NCI-H2196 (cell line): ENCODE results near the gene MIX23.
"Not testable (repeated sequence)": the region's sequence is repeated elsewhere in the genome, so short reads cannot be mapped to it uniquely, and the experiment has no call there.

Experiments
- DNase-seq: peaks from one replicate; lab custom pipeline; 2025; ENCODE audit not compliant: unreplicated experiment; lab: John Stamatoyannopoulos, UW

Gene MIX23

DNA sequence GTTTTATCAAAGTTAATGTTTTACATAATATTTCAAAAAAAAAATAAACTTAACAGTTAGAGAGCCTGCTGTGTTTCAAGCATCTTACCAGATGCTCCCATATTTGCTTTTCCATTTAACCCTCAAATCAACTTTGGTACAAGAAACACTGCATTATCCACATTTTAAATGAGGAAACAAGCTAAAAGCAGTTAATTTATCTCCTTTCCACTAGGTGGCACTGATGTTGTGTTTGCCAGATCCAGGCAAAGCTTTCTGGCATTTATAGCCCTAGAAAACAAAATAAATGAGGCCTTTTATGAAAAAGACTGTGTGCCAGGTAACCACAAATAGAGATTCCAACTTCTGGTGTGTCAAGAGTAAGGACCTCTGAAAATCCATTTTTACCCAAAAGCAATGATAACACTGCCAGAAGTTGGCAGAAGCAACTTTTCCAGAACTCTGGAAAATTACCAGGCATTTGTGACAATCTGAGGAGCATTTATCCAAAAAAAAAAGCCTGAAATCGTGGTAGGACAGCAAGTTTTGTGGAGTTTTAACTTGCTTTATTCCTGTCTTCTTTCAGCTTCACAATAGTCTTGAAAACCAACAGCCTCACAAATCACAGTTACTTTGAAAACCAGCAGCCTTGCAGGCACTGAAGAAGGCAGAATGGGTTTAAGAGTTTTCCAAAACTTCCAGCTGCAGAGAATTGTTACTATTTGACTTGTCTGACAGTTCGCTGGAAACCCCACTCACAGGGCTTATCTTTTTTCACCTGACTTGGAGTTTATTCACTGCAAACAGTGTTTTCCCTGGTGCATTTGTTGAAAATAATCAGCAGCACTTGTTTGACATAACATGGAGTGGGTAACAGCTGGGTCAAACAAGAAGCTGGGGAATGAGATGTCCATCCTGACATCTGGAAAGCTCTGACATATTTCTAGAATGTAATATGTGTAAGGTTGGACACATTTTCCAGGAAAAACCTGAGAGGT lies 10.1 kb upstream of the MIX23 start:
- DNase-seq: peak; percentile 65

DNA sequence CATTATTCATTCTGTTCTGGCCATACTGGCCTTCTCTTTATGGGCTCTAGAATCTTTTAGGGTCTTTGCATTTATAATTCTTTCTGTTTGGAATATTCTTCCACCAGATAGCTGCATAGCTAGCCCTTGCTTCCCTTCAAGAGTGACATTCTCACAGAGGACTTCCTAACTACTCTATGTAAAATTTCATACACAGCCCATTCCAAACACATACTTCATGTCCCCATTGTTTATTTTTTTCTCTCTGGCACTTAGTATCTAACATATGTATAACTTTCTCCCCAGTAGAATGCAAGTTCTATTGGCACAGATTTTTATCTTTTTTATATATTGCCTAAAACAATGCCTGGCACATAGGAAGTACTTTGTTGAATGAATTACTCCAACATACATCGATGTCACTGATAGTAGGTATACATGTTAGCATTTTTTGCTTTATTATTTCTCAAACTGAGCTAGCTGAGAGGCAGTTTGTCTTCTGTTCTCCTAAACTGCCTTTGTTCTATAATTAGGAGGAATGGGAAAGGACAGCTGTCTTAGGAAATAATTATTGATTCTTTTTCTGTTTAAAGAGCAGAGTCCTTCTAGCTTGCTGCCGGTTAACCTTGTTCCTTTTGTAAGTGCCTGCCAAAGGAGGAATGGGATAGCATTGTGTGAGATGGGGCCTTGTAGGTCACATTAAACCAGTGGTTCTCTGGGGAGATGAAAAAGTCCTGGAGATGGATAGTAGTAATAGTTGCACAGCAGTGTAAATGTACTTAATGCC lies 8.8 kb upstream of the MIX23 start:
- no peak for DNase-seq

DNA sequence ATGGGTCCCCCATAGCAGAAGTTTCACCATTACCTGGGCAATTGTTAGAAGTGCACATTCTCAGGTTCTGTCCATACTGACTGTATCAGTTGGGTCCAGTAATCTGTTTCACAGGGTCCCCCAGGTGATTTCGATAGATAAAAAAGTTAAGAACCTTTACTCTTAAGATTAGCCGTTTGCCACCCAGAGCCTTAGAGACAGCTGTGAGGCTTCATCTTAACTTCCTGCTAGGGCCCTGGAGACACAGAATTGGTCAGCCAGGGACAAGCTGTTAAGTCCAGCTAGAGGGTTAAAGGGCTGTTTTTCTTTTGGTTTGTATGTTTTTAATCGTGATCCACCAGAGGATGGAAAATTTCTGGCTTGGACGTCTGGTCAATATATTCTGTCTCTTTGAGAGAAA lies 7.6 kb upstream of the MIX23 start:
- no peak for DNase-seq

DNA sequence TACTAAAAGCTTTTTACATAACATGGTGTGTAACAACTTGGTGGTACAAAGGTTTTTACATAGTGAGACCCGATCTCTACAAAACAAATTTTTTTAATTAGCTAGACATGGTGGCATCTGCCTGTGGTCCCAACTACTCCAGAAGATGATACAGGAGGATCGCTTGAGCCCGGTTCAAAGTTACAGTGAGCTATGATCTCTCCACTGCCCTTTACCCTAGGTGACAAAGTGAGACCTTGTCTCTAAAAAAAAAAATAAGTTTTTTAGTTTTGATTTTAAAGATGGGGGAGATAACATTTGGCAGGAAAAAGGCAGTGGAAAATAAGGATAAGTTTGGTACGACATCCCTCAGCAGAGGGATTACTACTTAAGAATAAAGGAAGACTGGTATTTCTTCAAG lies 6.9 kb upstream of the MIX23 start:
- DNase-seq: no peak

DNA sequence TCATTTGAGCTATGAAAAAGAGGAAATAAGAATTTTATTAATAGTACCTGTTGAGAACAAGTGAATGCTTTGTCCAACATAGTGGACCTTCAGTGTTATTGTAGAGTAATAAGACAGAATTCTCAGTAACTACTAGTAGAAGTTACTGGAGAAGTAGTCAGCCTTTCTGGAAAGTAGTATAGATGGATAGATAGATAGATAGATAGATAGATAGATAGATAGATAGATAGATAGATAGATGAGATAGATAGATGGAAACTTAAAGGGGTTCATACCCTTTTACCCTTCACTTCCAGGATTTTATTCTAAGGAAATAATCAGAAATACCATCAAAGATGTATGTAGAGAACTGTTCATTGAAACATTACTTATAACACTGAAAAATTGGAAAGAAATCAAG lies 6.2 kb upstream of the MIX23 start:
- DNase-seq: no peak

DNA sequence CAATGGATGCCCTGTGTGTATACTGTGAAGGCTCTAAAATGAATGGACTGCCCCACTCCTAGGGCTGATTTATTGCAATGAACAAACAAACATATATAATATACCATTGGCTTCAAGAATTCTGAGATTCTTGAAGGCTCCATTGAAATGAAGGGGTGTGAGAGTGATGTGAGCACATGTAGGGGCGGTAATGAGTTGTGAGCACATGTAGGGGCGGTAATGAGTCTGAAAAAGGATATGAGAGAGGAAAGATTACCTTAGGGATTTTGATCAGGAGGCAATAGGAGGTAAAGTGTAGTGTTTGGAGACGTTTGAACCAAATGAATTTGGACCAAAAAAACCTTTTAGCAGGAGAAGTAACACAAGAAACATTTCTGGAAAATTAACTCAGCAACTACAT lies 4.7 kb upstream of the MIX23 start:
- no peak for DNase-seq

DNA sequence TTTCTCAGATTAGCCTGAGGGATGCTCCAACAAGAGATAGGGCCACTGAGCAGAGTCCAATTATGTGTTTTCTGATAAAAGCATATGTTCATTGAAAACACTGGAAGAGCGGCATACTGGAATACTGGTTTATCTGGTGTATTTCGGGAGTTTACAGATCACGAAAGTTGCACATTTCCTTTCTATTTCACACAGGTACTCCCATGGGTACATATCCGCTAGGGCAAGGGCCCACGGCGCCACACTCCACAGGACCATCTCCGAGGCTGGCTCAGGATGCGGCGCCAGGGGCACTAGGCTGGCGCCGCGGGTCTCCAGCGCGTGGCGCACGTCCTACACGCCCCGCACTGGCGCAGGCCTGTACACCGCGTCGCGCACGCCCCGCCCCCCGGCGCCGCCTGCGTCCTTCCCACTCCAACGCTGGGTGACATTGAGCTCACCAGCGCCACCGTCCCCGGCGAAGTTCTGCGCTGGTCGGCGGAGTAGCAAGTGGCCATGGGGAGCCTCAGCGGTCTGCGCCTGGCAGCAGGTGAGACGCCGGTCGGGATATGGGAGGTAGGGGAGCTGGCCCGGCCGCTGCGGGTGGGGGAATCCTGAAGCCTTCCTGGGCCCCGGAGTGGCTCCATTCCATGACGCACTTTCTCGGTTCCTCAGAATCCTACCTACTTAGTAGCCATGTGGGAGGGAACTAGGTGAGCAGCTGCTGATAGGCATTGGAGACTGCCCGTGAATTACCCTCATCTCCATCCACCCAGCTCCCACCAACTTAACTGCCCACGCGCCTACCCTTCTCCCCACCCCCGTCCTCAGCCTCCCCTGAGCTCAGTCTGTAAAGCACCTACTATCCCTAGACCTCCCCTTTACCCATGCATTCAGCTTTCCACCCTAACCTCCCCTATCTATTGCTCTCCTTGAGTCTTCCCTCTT lies 1.0 kb upstream of the MIX23 start, which contains the start of gene FAM162A:
TSS of gene FAM162A (plus strand) at position 412 of the 927 bp plus-strand sequence. CDS start at position 496, 84 bp downstream.
- DNase-seq: peak; percentile 97

DNA sequence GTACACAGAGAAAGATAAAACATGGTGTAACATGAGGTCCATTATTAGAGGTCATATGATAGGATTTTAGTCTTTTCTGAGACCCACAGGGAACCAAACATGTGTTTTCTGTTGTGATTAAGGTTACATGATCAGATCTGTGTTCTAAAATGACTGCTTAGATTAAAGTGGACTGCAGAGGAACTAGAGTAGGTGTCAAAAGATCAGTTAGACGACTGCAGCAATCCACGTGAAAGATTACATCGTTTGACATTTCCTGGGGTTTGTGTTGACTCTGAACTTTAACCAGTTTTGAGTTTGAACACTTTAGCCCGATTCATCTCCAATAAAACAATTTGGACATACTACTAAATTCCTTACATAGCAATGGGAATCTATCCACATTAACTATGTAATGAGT lies 5.1 kb downstream of the MIX23 start:
- DNase-seq: no peak

DNA sequence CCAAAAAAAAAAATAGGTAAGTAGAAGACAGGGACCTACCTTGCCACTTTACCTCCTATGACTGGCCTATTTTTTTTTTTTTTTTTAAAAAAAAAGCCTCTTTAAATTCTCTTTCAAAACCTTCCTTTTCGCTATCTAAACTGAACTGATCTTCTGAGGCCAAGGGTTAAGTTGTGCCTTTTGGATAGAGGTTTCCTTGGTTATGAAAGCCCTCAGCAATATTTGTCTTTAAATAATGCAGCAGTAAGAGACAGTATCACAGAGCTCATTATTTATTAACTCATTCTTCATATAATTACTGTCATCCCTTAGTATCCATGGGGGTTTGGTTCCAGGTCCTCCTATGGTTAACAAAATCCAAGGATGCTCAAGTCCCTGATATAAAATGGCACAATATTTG lies 9.0 kb downstream of the MIX23 start:
- no peak for DNase-seq

DNA sequence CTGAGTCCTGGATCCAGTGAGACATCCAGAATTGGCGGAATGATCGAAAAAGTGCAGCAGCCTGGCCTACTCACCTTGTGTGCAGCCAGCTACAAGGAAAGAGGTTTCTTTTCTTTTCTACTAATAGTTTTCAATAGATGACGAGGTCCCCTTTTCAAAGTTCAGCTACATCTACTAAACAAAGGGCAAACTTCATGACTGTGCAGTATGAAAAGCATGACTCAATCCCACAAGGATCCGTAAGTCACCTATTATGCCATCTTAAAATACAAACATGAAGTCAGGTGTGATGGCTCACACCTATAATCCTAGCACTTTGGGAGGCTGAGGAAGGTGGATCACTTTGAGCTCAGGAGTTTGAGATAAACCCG lies 16.7 kb downstream of the MIX23 start:
- DNase-seq: no peak

DNA sequence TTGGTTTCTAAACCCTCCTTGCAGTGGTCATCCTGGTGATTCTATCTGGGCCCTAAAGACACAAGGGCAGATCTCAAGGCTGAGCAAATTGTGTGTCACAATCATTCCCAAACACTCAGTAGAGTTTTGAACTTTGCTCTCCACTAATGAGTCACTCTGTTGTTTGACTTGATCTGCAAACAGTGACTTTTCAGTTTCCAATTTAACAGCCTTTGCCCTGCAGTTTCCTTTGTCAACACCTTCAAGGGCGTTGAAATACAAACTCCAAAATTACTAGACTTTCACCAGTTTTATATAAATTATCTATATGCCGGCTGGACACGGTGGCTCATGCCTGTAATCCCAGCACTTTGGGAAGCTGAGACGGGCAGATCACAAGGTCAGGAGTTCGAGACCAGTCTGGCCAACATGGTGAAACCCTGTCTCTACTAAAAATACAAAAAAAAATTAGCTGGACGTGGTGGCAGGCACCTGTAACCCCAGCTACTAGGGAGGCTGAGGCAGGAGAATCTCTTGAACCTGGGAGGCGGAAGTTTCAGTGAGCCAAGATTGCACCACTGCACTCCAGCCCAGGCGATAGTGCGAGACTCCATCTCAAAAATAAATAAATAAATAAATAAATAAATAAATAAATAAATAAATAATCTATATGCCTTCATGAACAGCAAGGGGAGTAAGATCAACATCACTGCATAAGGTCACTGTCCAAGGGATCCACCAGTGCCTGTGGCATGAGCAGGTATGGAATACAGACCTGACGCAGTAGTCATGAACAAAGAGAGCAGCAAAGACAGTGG lies 17.3 kb downstream of the MIX23 start:
- not testable (repeated sequence) for DNase-seq

DNA sequence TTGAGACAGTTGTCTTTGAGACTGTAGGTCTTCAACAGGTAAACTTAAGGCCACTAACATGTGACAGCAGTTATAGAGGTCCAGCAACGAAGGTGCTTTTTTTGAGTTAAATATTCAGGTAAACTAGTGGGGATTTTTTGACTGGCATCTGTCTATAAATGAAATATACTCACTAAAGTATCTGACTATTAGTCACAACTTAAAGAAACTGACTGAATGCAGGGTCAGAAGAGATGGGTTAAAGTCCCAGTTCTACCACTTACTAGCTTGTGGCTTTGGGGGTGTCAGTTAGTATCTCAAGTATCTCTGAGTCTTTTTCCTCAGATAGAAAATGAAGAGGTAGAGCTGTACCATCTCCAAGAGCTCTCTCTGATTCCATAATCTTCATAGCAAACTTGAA lies 18.0 kb downstream of the MIX23 start:
- no peak for DNase-seq

DNA sequence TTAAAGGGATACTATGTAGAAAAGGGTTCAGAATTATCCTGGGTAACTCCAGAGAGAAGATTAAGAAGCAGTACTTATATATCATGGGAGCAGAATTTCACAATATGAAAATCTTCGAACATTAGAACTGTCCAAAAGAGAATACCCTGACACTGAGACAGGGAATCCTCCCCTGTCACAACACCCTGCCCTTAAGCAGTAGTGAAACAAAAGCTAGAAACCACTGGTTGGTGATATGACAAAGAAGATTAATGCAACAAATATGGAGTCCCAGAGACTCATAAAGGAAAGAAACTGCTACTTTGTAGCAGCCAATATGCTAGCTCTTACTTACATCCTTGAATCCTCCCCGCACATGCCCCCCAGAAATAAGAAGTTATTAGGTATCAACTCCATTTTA lies 18.5 kb downstream of the MIX23 start:
- DNase-seq: no peak

DNA sequence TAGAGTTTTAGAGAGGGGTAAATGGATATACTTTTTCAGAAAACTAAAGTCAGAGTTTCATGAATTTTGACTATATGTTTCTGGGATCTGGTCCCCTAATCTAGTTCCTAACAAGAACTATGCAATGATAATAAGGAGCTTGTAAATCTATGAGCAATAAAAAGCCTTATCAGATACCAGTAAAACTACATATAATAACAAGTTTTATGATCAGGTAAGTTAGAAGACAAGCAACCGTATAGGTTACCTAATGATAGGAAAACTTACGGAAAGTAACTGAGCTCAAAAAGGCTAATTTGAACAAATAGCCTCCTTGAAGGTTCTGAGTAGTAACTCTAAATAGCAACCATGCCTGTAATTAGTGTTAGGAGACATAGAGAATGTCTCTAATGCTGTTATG lies 21.0 kb downstream of the MIX23 start:
- DNase-seq: no peak

DNA sequence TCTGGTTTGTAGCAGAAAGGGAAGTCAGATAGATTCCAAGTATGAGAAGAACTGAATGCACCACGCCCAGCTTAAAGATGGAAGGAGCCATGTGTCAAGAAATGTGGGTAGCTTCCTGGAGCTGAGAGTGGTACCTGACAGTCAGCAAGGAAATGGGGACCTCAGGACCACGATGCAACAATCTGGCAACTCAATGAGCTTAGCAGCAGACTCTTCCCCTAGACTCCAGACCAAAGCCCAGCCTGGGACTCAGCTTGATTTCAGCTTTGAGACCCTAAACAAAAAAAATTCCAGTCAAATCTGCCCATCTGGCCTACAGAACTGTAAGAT lies 24.4 kb downstream of the MIX23 start:
- DNase-seq: no peak

DNA sequence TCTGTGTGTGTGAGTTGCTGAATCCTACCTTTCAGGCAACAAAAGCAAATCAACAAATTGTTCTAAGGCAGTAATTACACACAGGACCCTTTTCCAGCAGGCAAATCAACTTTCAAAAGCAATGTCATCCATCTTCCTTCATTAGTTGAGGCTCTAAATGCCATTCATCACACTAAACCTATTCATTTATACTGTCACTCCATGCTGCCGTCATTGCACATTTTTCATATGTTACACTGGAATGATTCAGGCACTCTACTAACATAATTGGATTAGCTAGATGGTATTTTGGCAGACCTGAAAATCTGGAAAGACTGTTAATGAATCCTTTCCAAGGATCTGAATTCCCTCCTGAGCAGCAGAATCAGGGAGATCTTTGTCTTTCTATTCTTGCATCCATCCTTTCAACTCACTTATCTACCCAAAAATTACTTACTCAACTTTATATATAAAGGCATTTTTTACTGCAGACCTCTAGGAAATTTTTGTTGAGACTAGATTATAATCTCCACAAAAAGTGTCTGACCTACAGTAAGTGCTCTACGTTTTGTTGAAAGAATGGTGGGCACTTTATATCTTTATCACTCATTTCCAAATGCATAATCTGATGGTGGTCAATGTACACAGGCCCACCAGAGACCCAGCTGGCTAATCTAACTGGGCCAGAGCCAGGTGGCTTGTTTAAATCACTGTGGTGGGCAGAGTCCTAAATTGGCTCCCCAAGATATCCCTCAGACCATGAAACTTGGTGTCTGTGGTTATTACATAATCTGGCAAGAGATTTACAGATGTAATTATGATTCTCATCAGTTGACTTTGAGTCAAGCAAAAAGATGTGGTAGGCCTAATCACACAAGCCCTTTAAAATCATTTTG lies 25.0 kb downstream of the MIX23 start:
- no peak for DNase-seq

DNA sequence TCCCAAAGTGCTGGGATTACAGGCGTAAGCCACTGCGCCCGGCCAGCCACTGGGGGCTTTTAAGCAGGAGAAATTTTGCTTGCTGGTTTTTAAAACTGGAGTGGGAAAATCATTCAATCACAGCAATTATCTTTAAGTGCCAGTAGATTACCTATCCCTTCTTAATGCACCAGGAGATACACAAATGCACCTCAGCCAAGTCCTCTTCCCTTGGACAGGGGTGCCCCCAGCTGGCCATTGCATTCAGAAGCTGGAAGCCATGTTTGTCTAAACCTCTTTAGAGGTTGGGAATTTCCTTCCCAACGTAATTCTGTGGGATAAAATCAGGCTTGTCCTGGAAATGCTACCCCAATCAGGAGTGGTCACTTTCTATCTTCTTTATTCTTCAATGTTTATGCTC lies 26.6 kb downstream of the MIX23 start:
- DNase-seq: peak; percentile 45

DNA sequence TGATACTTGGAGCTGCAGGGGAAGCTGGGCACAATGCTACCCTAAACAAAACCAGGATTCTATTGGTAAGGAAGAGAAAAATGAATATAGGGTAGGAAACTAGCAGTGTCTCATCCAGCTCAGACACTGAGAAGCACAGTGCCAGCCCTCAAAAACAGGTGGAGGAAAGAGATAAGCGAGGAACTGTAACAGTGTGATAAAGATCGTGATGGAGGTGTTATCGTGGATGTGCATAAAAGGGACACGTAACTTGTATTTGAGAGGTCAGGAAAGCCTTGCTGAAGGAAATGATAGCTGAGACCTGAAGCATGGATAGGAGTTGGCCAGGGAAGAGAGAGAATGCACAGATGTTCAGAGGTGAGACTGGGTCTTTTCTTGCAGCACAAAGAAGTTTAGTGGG lies 27.4 kb downstream of the MIX23 start:
- DNase-seq: no peak

DNA sequence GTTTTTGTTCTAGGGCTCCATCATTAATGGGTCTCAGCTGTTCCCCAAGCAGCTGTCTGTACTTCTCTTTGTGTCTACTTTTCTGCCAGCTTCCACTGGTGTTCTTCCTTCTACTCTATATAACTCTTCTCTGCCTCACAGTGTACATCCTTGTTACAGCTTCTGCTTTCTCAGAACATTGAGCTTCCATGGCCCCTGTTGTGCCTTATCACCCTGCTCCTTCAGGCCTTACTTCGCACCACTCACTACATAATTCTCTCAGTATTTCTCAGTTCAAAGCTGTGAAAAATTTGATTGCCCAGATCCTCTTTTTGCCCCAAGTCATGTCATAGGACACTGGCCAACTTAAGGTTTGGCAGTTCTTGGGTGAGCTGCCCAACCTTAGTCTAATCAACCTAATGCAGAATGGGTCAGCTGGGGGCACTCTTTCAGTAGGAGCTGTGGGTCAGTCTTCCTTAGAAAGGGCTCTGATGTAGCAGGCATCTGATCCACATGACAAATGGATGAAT lies 29.1 kb downstream of the MIX23 start:
- no peak for DNase-seq
